ENCODE data around the gene PPP1R16B.
A peak's percentile ranks its signal among the peaks of the same experiment; 100 is the strongest.

Gene PPP1R16B

GRCh38 chr20:38920851-38921250, 115.4 kb downstream of the PPP1R16B start:
- in situ Hi-C loops (cut with MboI; ENCODE audit: low sequenced_read_pairs, unreplicated experiment), result loop anchor here (10.0 kb wide), 1 partner anchor 124 kb away; no protein-coding TSS in a partner anchor
- TF ChIP-seq CTCF (IDR thresholded peaks at IDR 0.05; ENCODE audit: borderline replicate concordance, control extremely low read depth, extremely low read depth, insufficient read depth, missing control alignments), result no peak
- no peak for DNase-seq (ENCODE audit: low spot score)

GRCh38 chr20:38924718-38925117, 119.2 kb downstream of the PPP1R16B start:
- TF ChIP-seq CTCF (IDR thresholded peaks at IDR 0.05; ENCODE audit: borderline replicate concordance, control extremely low read depth, extremely low read depth, insufficient read depth, missing control alignments), result no peak
- in situ Hi-C loops (cut with MboI; ENCODE audit: low sequenced_read_pairs, unreplicated experiment), result loop anchor here (10.0 kb wide), 1 partner anchor 120 kb away; no protein-coding TSS in a partner anchor
- no peak for DNase-seq (ENCODE audit: low spot score)

- peak; percentile 100 for DNase-seq (ENCODE audit: low spot score)
- in situ Hi-C loops (cut with MboI; ENCODE audit: low sequenced_read_pairs, unreplicated experiment), result loop anchor here (10.0 kb wide), 1 partner anchor 118 kb away; no protein-coding TSS in a partner anchor
- no peak for TF ChIP-seq CTCF (IDR thresholded peaks at IDR 0.05; ENCODE audit: borderline replicate concordance, control extremely low read depth, extremely low read depth, insufficient read depth, missing control alignments)
Observed at GRCh38 chr20:38926142-38926933, 120.8 kb downstream of the PPP1R16B start, which contains the start of gene FAM83D. Gene FAM83D (plus strand): TSS chr20:38926417. CDS start chr20:38926443, 26 bp downstream.

GRCh38 chr20:38926934-38927616, 121.6 kb downstream of the PPP1R16B start:
- no peak for DNase-seq (ENCODE audit: low spot score)
- in situ Hi-C loops (cut with MboI; ENCODE audit: low sequenced_read_pairs, unreplicated experiment), result loop anchor here (10.0 kb wide), 1 partner anchor 118 kb away; no protein-coding TSS in a partner anchor

GRCh38 chr20:38927902-38928578, 122.5 kb downstream of the PPP1R16B start:
- TF ChIP-seq CTCF (IDR thresholded peaks at IDR 0.05; ENCODE audit: borderline replicate concordance, control extremely low read depth, extremely low read depth, insufficient read depth, missing control alignments), result no peak
- DNase-seq (ENCODE audit: low spot score), result no peak
- in situ Hi-C loops (cut with MboI; ENCODE audit: low sequenced_read_pairs, unreplicated experiment), result loop anchor here (10.0 kb wide), 1 partner anchor 117 kb away; no protein-coding TSS in a partner anchor

More at GRCh38 chr20:38926934-38927616, 121.6 kb downstream of the PPP1R16B start:
- no peak for TF ChIP-seq CTCF (IDR thresholded peaks at IDR 0.05; ENCODE audit: borderline replicate concordance, control extremely low read depth, extremely low read depth, insufficient read depth, missing control alignments)

- no peak for DNase-seq (ENCODE audit: low spot score)
- TF ChIP-seq CTCF (IDR thresholded peaks at IDR 0.05; ENCODE audit: borderline replicate concordance, control extremely low read depth, extremely low read depth, insufficient read depth, missing control alignments), result no peak
- in situ Hi-C loops (cut with MboI; ENCODE audit: low sequenced_read_pairs, unreplicated experiment), result no loop called here
Observed at GRCh38 chr20:38930242-38930569, 124.7 kb downstream of the PPP1R16B start.
